Left ventricle myocardium inferior (tissue), 1 donor: ENCODE results near the gene GPR75. TPM values are rescaled to one million over a fixed set of nuclear protein-coding genes. Genes with fewer than 3 reads are reported as not detected.

Source experiments
- microRNA-seq: library from miRNA; unstranded; fragments of <30 nt; microRNA quantifications from one replicate; pipeline ENCODE4 v1.2.0, GENCODE V29; 2020
- total RNA-seq: library from RNA; stranded (reverse); fragmentation: NEBNext Ultra II Directional; extraction: Animal tissue kit (Norgen Biotek cat#: 25700); gene quantifications from one replicate; pipeline ENCODE4 v1.2.1, GENCODE V29; 2021
- donor health status: DM: no; HTN: yes; CAD: no; lungs with severe emphysema.

Gene GPR75
- total RNA-seq, 1 donor from 2014 or later: 0.82 TPM

Small RNAs within 50 kb of the gene (microRNA-seq; reads per million reads assigned to microRNA genes)
- not detected for gene MIR3682

Other genes with a start within 250 kb of the GPR75 start
- gene CHAC2, start 92.2 kb downstream of the GPR75 start, total RNA-seq: 3.8 TPM
- gene ASB3, start 73.0 kb downstream of the GPR75 start, total RNA-seq: 11.4 TPM
- gene ERLEC1, start 72.9 kb downstream of the GPR75 start, total RNA-seq: 44.3 TPM
- 63.6 TPM for gene PSME4, start 111.0 kb upstream of the GPR75 start, total RNA-seq